ENCODE results near the gene TRAK2. TPM values are rescaled to one million over a fixed set of nuclear protein-coding genes. Genes with fewer than 3 reads are reported as not detected.
"Not testable (repeated sequence)": the region's sequence is repeated elsewhere in the genome, so short reads cannot be mapped to it uniquely, and the experiment has no call there.

TRAK2 gene
- 10 to 100 TPM; 12.4 to 21.8 (median 18.1) TPM for total RNA-seq

- intact Hi-C loops (cut with DNase I; ENCODE audit: low total_unique reads), result no loop called here
- peak within 1 kb of the TSS; percentile 71 for H3K4me3 ChIP-seq (ENCODE audit: low read depth, poor library complexity, severe bottlenecking)
- peak; percentile 93 to 99 for DNase-seq (ENCODE audit: low spot score in 2 of 2)
- TF ChIP-seq CTCF (IDR thresholded peaks at IDR 0.05), result no peak
- TF ChIP-seq POLR2A (IDR thresholded peaks at IDR 0.05), result peak in 1 of 2 donors; percentile 14
- 1 to 2% methylated on average over 18 to 43 of the region's 78 CpGs for WGBS, 2 donors
These were observed at the start of gene TRAK2, which contains the start of gene STRADB for GRCh38 chr2:201451292-201452057. TSS of gene TRAK2 (minus strand) at chr2:201451458. CDS start at chr2:201420507, 30,951 bp downstream. TSS of gene STRADB (plus strand) at chr2:201451740. CDS start at chr2:201454841, 3,101 bp downstream.

GRCh38 chr2:201500534-201500933 lies 49.3 kb upstream of the TRAK2 start:
- no peak for DNase-seq (ENCODE audit: low spot score in 2 of 2)
- H3K4me3 ChIP-seq (ENCODE audit: low read depth, poor library complexity, severe bottlenecking), result no peak overlapping the region
- intact Hi-C loops (cut with DNase I; ENCODE audit: low total_unique reads), result no loop called here
- TF ChIP-seq CTCF (IDR thresholded peaks at IDR 0.05) (no peak), POLR2A (IDR thresholded peaks at IDR 0.05) (no peak)
- WGBS, 2 donors, result 62 to 68% methylated on average over 3 of the region's 3 CpGs

- DNase-seq (ENCODE audit: low spot score in 2 of 2), result no peak
- no peak overlapping the region for H3K4me3 ChIP-seq (ENCODE audit: low read depth, poor library complexity, severe bottlenecking)
- intact Hi-C loops (cut with DNase I; ENCODE audit: low total_unique reads), result no loop called here
- TF ChIP-seq CTCF (IDR thresholded peaks at IDR 0.05), result no peak
- TF ChIP-seq POLR2A (IDR thresholded peaks at IDR 0.05), result no peak
- 73 to 77% methylated on average over 1 of the region's 1 CpG for WGBS, 2 donors
These were observed 45.5 kb upstream of the TRAK2 start for GRCh38 chr2:201496785-201497184.

GRCh38 chr2:201490291-201490690 lies 39.0 kb upstream of the TRAK2 start:
- WGBS, 2 donors, result 84 to 88% methylated on average over 4 of the region's 4 CpGs
- TF ChIP-seq CTCF (IDR thresholded peaks at IDR 0.05), result no peak
- no peak for TF ChIP-seq POLR2A (IDR thresholded peaks at IDR 0.05)
- DNase-seq (ENCODE audit: low spot score in 2 of 2), result no peak
- no peak overlapping the region for H3K4me3 ChIP-seq (ENCODE audit: low read depth, poor library complexity, severe bottlenecking)
- intact Hi-C loops (cut with DNase I; ENCODE audit: low total_unique reads), result no loop called here

GRCh38 chr2:201484805-201485204 lies 33.5 kb upstream of the TRAK2 start:
- no peak for TF ChIP-seq POLR2A (IDR thresholded peaks at IDR 0.05)
- TF ChIP-seq CTCF (IDR thresholded peaks at IDR 0.05), result no peak

GRCh38 chr2:201483758-201484157 lies 32.5 kb upstream of the TRAK2 start:
- intact Hi-C loops (cut with DNase I; ENCODE audit: low total_unique reads); DNase-seq (ENCODE audit: low spot score in 2 of 2); H3K4me3 ChIP-seq (ENCODE audit: low read depth, poor library complexity, severe bottlenecking): not testable (repeated sequence)
- WGBS, 2 donors, result 88 to 91% methylated on average over 4 of the region's 4 CpGs

More at GRCh38 chr2:201484805-201485204, 33.5 kb upstream of the TRAK2 start:
- no peak overlapping the region for H3K4me3 ChIP-seq (ENCODE audit: low read depth, poor library complexity, severe bottlenecking)
- 45 to 57% methylated on average over 4 of the region's 4 CpGs for WGBS, 2 donors
- DNase-seq (ENCODE audit: low spot score in 2 of 2), result no peak
- intact Hi-C loops (cut with DNase I; ENCODE audit: low total_unique reads), result no loop called here
